HepG2 (cell line): ENCODE results near the gene ASB4. TPM values are rescaled to one million over a fixed set of nuclear protein-coding genes. Genes with fewer than 3 reads are reported as not detected.

Experiments used
- ATF4 ChIP-seq, 2 experiments: fragments of 450-650 bp in 1 of 2; sonication (generic) in 1 of 2; formaldehyde crosslinking; IDR thresholded peaks; 2 replicates each; pipeline versions ENCODE4 v1.5.0 to v1.8.0; 2020 to 2022; ENCODE audit warnings: mild to moderate bottlenecking in 1 of 2, missing genetic modification reagents in 1 of 2
- EHMT2 ChIP-seq: fragments of 200-600 bp; sonication (generic); IDR thresholded peaks from 2 replicates; pipeline ENCODE4 v1.7.0; 2017; ENCODE audit warnings: antibody characterized with exemption, low read depth, low read length, borderline replicate concordance
- EP300 ChIP-seq, 3 experiments: sonication (generic) in 1 of 3; formaldehyde crosslinking in 1 of 3; IDR thresholded peaks; 2 replicates each; pipeline versions ENCODE4 v1.5.1 to v1.6.1; 2011 to 2020; ENCODE audit warnings: low read depth in 2 of 3, low read length in 2 of 3, borderline replicate concordance in 1 of 3, improper control_type of control experiment in 1 of 3, mild to moderate bottlenecking in 1 of 3, missing genetic modification reagents in 1 of 3, moderate library complexity in 1 of 3
- HOXA5 ChIP-seq: sonication (generic); formaldehyde crosslinking; IDR thresholded peaks from 2 replicates; pipeline ENCODE4 v1.4.0; 2020; ENCODE audit warnings: missing genetic modification reagents
- JUND ChIP-seq: sonication (generic); formaldehyde crosslinking; IDR thresholded peaks from 2 replicates; pipeline ENCODE4 v1.8.0; 2022; ENCODE audit warnings: mild to moderate bottlenecking, missing genetic modification reagents
- KLF11 ChIP-seq: IDR thresholded peaks from 2 replicates; pipeline ENCODE4 v1.6.1; 2016; ENCODE audit warnings: missing compliant biosample characterization
- KMT2A ChIP-seq: sonication (generic); formaldehyde crosslinking; IDR thresholded peaks from 2 replicates; pipeline ENCODE4 v1.4.0; 2020; ENCODE audit warnings: missing genetic modification reagents
- MXI1 ChIP-seq: IDR thresholded peaks from 3 replicates; pipeline ENCODE4 v1.6.1; 2012; ENCODE audit warnings: low read depth, low read length, inconsistent platforms, borderline replicate concordance
- NFATC3 ChIP-seq: sonication (generic); formaldehyde crosslinking; IDR thresholded peaks from 2 replicates; pipeline ENCODE4 v1.5.1; 2020; ENCODE audit warnings: mild to moderate bottlenecking, missing genetic modification reagents
- STAT5B ChIP-seq: sonication (generic); formaldehyde crosslinking; IDR thresholded peaks from 2 replicates; pipeline ENCODE4 v1.4.0; 2020; ENCODE audit warnings: missing genetic modification reagents
- TAF1 ChIP-seq: sonication (generic); formaldehyde crosslinking; IDR thresholded peaks from 2 replicates; pipeline ENCODE4 v1.4.0; 2020; ENCODE audit warnings: missing genetic modification reagents
- TCF7 ChIP-seq: sonication (generic); IDR thresholded peaks from 2 replicates; pipeline ENCODE4 v1.6.1; 2016; ENCODE audit warnings: antibody characterized with exemption, low read depth
- ZNF160 ChIP-seq: sonication (generic); formaldehyde crosslinking; IDR thresholded peaks from 2 replicates; pipeline ENCODE4 v1.8.0; 2022; ENCODE audit warnings: mild to moderate bottlenecking, inconsistent platforms, missing genetic modification reagents
- ZNF205 ChIP-seq: IDR thresholded peaks from 2 replicates; pipeline ENCODE4 v1.6.1; 2018; ENCODE audit warnings: missing biosample characterization, missing genetic modification reagents
- ZNF335 ChIP-seq: sonication (generic); formaldehyde crosslinking; IDR thresholded peaks from 2 replicates; pipeline ENCODE4 v1.4.0; 2020; ENCODE audit warnings: missing genetic modification reagents
- ZNF670 ChIP-seq: sonication (generic); formaldehyde crosslinking; IDR thresholded peaks from 2 replicates; pipeline ENCODE4 v1.8.0; 2022; ENCODE audit warnings: mild to moderate bottlenecking, missing genetic modification reagents, borderline replicate concordance
- polyA plus RNA-seq, 8 experiments: library from polyadenylated mRNA; depleted of rRNA in 3 of 8; stranded (reverse) in 7 of 8; unstranded in 1 of 8; fragments of >200 nt; fragmentation: Illumina TruSeq in 4 of 8; extraction: Trizol in 4 of 8; gene quantifications; 2 replicates each; pipeline versions ENCODE4 v1.2.1 to v1.2.3, GENCODE V29; 2011 to 2016; ENCODE audit warnings: low read depth in 4 of 8, missing spikeins in 1 of 8, mixed read lengths in 1 of 8; ENCODE audit not compliant: insufficient read depth in 1 of 8
- total RNA-seq, 5 experiments: library from RNA; depleted of rRNA; stranded (reverse); fragments of >200 nt; fragmentation: Illumina TruSeq; extraction: Trizol; gene quantifications; 2 replicates each; pipeline ENCODE4 v1.2.3, GENCODE V29; 2016; ENCODE audit warnings: low read depth in 1 of 5
- TF ChIP-seq, protein P1 (sequence below), 2 experiments: sonication (generic) in 1 of 2; formaldehyde crosslinking in 1 of 2; IDR thresholded peaks; 2 replicates each; pipeline versions ENCODE4 v1.4.0 to v1.6.1; 2016 to 2020; ENCODE audit warnings: borderline replicate concordance in 1 of 2, low read depth in 1 of 2, mild to moderate bottlenecking in 1 of 2, missing genetic modification reagents in 1 of 2
- TF ChIP-seq, protein P2 (sequence below): sonication (generic); formaldehyde crosslinking; conservative IDR thresholded peaks from 2 replicates; pipeline ENCODE4 v1.4.0; 2020; ENCODE audit warnings: missing genetic modification reagents
- TF ChIP-seq, protein P3 (sequence below): sonication (generic); formaldehyde crosslinking; conservative IDR thresholded peaks from 2 replicates; pipeline ENCODE4 v1.8.1; 2023; ENCODE audit warnings: missing genetic modification reagents

Gene ASB4
- total and polyA plus RNA-seq, 2 of the 13 experiments (the other 11 are each of a cell fraction or from before 2014, with no cell fraction given): 1.1 to 4.0 TPM

DNA sequence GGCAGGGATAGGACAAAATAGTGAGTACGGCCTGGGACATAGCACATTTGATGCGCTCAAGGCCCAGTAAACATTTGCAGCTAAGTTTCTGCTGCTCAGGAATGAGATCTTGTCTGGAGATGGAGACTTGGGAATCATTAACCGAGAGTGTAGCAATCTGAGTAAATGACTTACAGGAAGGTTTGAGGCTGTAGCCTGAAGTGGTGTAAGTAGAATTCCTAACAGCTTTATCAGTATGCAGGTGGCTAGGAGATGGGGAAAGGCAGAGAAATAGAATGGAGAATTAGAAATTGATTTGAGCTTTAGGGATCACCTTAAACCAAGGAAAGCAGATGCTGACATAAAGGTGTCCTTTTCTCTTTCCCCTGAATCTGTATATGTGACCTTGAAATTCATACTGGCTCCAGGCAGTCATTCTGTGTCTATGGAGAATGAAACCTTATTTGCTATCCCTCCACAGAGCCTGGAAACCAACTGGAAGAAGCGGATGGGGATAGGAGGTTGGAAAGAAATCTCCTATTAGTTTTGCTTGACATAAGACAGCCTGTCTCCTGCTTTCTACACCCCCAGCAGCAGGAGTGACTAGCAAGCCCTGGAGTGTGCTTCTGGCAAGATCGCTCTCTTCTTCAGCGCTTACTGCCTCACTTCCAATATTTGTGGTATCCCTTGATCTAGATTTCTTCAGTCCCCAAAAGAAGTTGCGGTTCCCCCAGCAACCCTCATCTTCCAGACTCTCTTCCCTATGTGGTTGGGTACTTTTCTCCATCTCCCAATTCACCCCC is 44.5 kb upstream of the ASB4 start (continued):
- TF ChIP-seq KMT2A (CRISPR knock-in tag) (peak; percentile 30; the same call in 1 of the 2 replicates), EP300 (IDR thresholded peaks at IDR 0.05; ENCODE audit: low read depth in 2 of 2, low read length in 2 of 2) (peak in 1 of 2 experiments; percentile 81; a peak in 2 of 4 replicates), EP300 (CRISPR knock-in tag; IDR thresholded peaks at IDR 0.05; ENCODE audit: borderline replicate concordance) (0 out of 2 replicates have a peak, but pooled peaks have one; percentile 61), EHMT2 (no peak), MXI1 (no peak), STAT5B (CRISPR knock-in tag) (no peak), ZNF335 (CRISPR knock-in tag) (no peak), HOXA5 (CRISPR knock-in tag) (no peak), TCF7 (peak; percentile 6; the same call in 1 of the 2 replicates), ZNF670 (CRISPR knock-in tag) (0 out of 2 replicates have a peak, but pooled peaks have one; percentile 47), ZNF160 (no peak), TAF1 (CRISPR knock-in tag) (peak; percentile 55; the same call in 1 of the 2 replicates), NFATC3 (CRISPR knock-in tag) (no peak), ZNF205 (CRISPR knock-in tag) (0 out of 2 replicates have a peak, but pooled peaks have one; percentile 6), JUND (CRISPR knock-in tag) (no peak), ATF4 (CRISPR knock-in tag; IDR thresholded peaks at IDR 0.05) (0 out of 4 replicates have a peak, but pooled peaks of 1 of the 2 experiments have one; percentile 16), KLF11 (no peak)
- TF ChIP-seq, protein P1, sequence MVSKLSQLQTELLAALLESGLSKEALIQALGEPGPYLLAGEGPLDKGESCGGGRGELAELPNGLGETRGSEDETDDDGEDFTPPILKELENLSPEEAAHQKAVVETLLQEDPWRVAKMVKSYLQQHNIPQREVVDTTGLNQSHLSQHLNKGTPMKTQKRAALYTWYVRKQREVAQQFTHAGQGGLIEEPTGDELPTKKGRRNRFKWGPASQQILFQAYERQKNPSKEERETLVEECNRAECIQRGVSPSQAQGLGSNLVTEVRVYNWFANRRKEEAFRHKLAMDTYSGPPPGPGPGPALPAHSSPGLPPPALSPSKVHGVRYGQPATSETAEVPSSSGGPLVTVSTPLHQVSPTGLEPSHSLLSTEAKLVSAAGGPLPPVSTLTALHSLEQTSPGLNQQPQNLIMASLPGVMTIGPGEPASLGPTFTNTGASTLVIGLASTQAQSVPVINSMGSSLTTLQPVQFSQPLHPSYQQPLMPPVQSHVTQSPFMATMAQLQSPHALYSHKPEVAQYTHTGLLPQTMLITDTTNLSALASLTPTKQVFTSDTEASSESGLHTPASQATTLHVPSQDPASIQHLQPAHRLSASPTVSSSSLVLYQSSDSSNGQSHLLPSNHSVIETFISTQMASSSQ (IDR thresholded peaks at IDR 0.05; ENCODE audit: low read depth): peak; percentile 97
- TF ChIP-seq, protein P1 (CRISPR knock-in tag; IDR thresholded peaks at IDR 0.05; ENCODE audit: borderline replicate concordance): peak; percentile 96
- TF ChIP-seq, protein P2, sequence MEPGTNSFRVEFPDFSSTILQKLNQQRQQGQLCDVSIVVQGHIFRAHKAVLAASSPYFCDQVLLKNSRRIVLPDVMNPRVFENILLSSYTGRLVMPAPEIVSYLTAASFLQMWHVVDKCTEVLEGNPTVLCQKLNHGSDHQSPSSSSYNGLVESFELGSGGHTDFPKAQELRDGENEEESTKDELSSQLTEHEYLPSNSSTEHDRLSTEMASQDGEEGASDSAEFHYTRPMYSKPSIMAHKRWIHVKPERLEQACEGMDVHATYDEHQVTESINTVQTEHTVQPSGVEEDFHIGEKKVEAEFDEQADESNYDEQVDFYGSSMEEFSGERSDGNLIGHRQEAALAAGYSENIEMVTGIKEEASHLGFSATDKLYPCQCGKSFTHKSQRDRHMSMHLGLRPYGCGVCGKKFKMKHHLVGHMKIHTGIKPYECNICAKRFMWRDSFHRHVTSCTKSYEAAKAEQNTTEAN (CRISPR knock-in tag): no peak
- TF ChIP-seq, protein P3, sequence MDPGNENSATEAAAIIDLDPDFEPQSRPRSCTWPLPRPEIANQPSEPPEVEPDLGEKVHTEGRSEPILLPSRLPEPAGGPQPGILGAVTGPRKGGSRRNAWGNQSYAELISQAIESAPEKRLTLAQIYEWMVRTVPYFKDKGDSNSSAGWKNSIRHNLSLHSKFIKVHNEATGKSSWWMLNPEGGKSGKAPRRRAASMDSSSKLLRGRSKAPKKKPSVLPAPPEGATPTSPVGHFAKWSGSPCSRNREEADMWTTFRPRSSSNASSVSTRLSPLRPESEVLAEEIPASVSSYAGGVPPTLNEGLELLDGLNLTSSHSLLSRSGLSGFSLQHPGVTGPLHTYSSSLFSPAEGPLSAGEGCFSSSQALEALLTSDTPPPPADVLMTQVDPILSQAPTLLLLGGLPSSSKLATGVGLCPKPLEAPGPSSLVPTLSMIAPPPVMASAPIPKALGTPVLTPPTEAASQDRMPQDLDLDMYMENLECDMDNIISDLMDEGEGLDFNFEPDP: no peak
